ENCODE measurements around the gene MCCC1.

DNA sequence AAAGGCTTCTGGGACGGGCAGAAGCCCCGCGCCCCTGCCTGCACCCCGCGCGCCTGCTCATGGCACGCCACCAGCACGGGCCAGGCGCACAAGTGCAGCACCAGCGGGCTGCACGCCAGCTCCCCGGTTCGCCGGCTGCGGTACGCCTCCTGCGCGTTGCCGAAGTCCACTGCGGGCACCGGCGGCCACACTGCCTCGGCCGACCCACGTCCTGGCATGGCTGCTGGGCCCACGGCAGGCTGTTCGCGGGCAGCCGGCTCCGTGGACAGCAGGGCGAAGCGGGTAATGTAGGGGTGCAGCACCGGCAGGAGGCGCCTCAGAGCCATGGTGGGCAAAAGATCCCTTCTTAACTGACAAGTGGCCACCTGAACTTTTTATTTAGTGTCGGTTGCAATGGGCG lies 34.8 kb downstream of the MCCC1 start:
- TF ChIP-seq, protein P1, sequence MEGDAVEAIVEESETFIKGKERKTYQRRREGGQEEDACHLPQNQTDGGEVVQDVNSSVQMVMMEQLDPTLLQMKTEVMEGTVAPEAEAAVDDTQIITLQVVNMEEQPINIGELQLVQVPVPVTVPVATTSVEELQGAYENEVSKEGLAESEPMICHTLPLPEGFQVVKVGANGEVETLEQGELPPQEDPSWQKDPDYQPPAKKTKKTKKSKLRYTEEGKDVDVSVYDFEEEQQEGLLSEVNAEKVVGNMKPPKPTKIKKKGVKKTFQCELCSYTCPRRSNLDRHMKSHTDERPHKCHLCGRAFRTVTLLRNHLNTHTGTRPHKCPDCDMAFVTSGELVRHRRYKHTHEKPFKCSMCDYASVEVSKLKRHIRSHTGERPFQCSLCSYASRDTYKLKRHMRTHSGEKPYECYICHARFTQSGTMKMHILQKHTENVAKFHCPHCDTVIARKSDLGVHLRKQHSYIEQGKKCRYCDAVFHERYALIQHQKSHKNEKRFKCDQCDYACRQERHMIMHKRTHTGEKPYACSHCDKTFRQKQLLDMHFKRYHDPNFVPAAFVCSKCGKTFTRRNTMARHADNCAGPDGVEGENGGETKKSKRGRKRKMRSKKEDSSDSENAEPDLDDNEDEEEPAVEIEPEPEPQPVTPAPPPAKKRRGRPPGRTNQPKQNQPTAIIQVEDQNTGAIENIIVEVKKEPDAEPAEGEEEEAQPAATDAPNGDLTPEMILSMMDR (IDR thresholded peaks at IDR 0.05), result no peak
- TF ChIP-seq EZH2 (IDR thresholded peaks at IDR 0.05; ENCODE audit: borderline replicate concordance, insufficient read depth, low read depth, low read length, poor library complexity, severe bottlenecking), result no peak
